GM12878 (cell line): ENCODE measurements around the gene RNF169. TPM values are rescaled to one million over a fixed set of nuclear protein-coding genes. Genes with fewer than 3 reads are reported as not detected.

Source experiments
- ATAC-seq: fragments of 200-7000 bp; cut with Tn5 transposase; 3 replicates; pipeline ENCODE4 v1.9.1; 2020; ENCODE audit warnings: mild to moderate bottlenecking, moderate library complexity
- BruUV-seq: library from RNA; stranded (reverse); fragments of 400-500 nt; replicated peaks from 2 replicates; lab custom pipeline; 2021; lab: Mats Ljungman, UMichigan
- CTCF ChIA-PET: fragments of 300-600 bp; sonication (Branson Sonifier 250); formaldehyde crosslinking; extraction: SDS; loops from one replicate; lab custom pipeline; 2021; ENCODE audit warnings: inconsistent platforms; lab: Yijun Ruan, JAX
- POLR2A ChIA-PET: fragments of 350-600 bp; formaldehyde crosslinking; extraction: SDS; loops from one replicate; lab custom pipeline; 2021; ENCODE audit warnings: inconsistent platforms; lab: Charles Lee
- RAD21 ChIA-PET: fragments of 300-600 bp; sonication (Branson Sonifier 250); formaldehyde crosslinking; loops from one replicate; lab custom pipeline; 2023; ENCODE audit warnings: antibody characterized with exemption; ENCODE audit not compliant: unreplicated experiment; lab: Charles Lee
- SMC1A ChIA-PET: fragments of 300-600 bp; sonication (Branson Sonifier 250); formaldehyde crosslinking; loops from one replicate; lab custom pipeline; 2023; ENCODE audit not compliant: unreplicated experiment, uncharacterized antibody; lab: Charles Lee
- DNase-seq: peaks from one replicate; pipeline ENCODE4 v3.0.0-alpha.2; 2011; ENCODE audit warnings: low read depth, low spot score
- FAIRE-seq: peaks from 3 replicates; lab custom pipeline; 2011; peaks lifted over from hg19 to GRCh38; lab: Jason Lieb, UNC
- H2AFZ ChIP-seq: 2 replicates; pipeline ENCODE4 v1.6.0; 2011; ENCODE audit warnings: low read depth, low read length, control low read depth; ENCODE audit not compliant: control insufficient read depth
- H3K27ac ChIP-seq: 2 replicates; pipeline ENCODE4 v1.5.1; 2011; ENCODE audit warnings: control low read depth; ENCODE audit not compliant: control insufficient read depth, insufficient read depth
- H3K27me3 ChIP-seq, 2 experiments: replicated peaks in 1 of 2; 2 replicates each; pipeline versions ENCODE4 v1.6.0 to v1.6.1; 2011; ENCODE audit warnings: low read length in 1 of 2; ENCODE audit not compliant: control insufficient read depth in 2 of 2, insufficient read depth in 2 of 2
- H3K36me3 ChIP-seq, 2 experiments: 2 replicates each; pipeline ENCODE4 v1.5.1; 2011; ENCODE audit warnings: low read length in 1 of 2; ENCODE audit not compliant: control insufficient read depth in 2 of 2, insufficient read depth in 2 of 2
- H3K4me1 ChIP-seq: 2 replicates; pipeline ENCODE4 v1.6.1; 2011; ENCODE audit warnings: mild to moderate bottlenecking, low read length, moderate library complexity, mixed read lengths; ENCODE audit not compliant: control insufficient read depth, insufficient read depth
- H3K4me2 ChIP-seq: 2 replicates; pipeline ENCODE4 v1.6.0; 2011; ENCODE audit warnings: control low read depth; ENCODE audit not compliant: control insufficient read depth, insufficient read depth
- H3K4me3 ChIP-seq: fragments of 200-600 bp; sonication (generic); 2 replicates; pipeline ENCODE4 v1.5.1; 2016
- H3K79me2 ChIP-seq: 2 replicates; pipeline ENCODE4 v1.6.0; 2011; ENCODE audit warnings: low read length; ENCODE audit not compliant: control insufficient read depth, insufficient read depth
- H3K9ac ChIP-seq: 2 replicates; pipeline ENCODE4 v1.8.0; 2011; ENCODE audit warnings: low read length, control low read depth, mixed read lengths; ENCODE audit not compliant: control insufficient read depth, insufficient read depth
- H3K9me3 ChIP-seq: replicated peaks from 3 replicates; pipeline ENCODE4 v1.5.1; 2011; ENCODE audit warnings: mild to moderate bottlenecking, low read length; ENCODE audit not compliant: control insufficient read depth, insufficient read depth
- H4K20me1 ChIP-seq: 2 replicates; pipeline ENCODE4 v1.6.0; 2011; ENCODE audit not compliant: control insufficient read depth, insufficient read depth
- HDGF ChIP-seq: fragments of 450-650 bp; IDR thresholded peaks from 2 replicates; pipeline ENCODE4 v1.6.1; 2016; ENCODE audit warnings: antibody characterized with exemption
- IRF5 ChIP-seq: fragments of 450-650 bp; IDR thresholded peaks from 2 replicates; pipeline ENCODE4 v1.6.1; 2017; ENCODE audit warnings: borderline replicate concordance
- NBN ChIP-seq: fragments of 450-650 bp; IDR thresholded peaks from 2 replicates; pipeline ENCODE4 v1.6.1; 2016
- NFIC ChIP-seq: IDR thresholded peaks from 2 replicates; pipeline ENCODE4 v1.6.1; 2012; ENCODE audit warnings: low read depth, mild to moderate bottlenecking, inconsistent platforms, low read length, moderate library complexity
- PML ChIP-seq: IDR thresholded peaks from 2 replicates; pipeline ENCODE4 v1.6.1; 2012; ENCODE audit warnings: low read length, inconsistent platforms
- SKIL ChIP-seq: fragments of 450-650 bp; IDR thresholded peaks from 2 replicates; pipeline ENCODE4 v1.6.1; 2017; ENCODE audit warnings: mild to moderate bottlenecking, low read depth, inconsistent platforms; ENCODE audit not compliant: poor library complexity, severe bottlenecking
- STAT1 ChIP-seq: fragments of 450-650 bp; conservative IDR thresholded peaks from 2 replicates; pipeline ENCODE4 v1.6.1; 2014; ENCODE audit warnings: antibody characterized with exemption, mild to moderate bottlenecking
- USF2 ChIP-seq: IDR thresholded peaks from 2 replicates; pipeline ENCODE4 v1.6.1; 2011; ENCODE audit warnings: low read depth, low read length, improper control_type of control experiment, borderline replicate concordance
- ZNF274 ChIP-seq: IDR thresholded peaks from one replicate; pipeline ENCODE4 v1.8.0; 2011; ENCODE audit not compliant: insufficient read length, insufficient read depth
- WGBS: methylation state at CpG from one replicate; pipeline ENCODE4 v1.1.6; 2016; ENCODE audit warnings: low lambda C conversion rate; ENCODE audit not compliant: insufficient replicate concordance, insufficient coverage; ENCODE audit errors: missing lambda C conversion rate; 5-methylcytosine and 5-hydroxymethylcytosine counted together
- in situ Hi-C: fragments of 300-500 bp; cut with MboI; formaldehyde crosslinking; loops from 9 replicates; pipeline ENCODE4 v1.14.3; 2018; ENCODE audit warnings: mixed read lengths
- intact Hi-C: fragments of 100-400 bp; cut with micrococcal nuclease; formaldehyde crosslinking; loops from one replicate; pipeline ENCODE4 v1.14.2; 2022; ENCODE audit not compliant: unreplicated experiment
- polyA plus RNA-seq, 11 experiments: library from polyadenylated mRNA; depleted of rRNA in 4 of 11; unstranded in 6 of 11; stranded (reverse) in 5 of 11; fragments of >200 nt; fragmentation: Nextera tagmentation in 4 of 11; fragmentation: Illumina TruSeq in 1 of 11; extraction: Ambion mirVana in 4 of 11; extraction: Trizol in 1 of 11; gene quantifications; 1 replicate in 1 of 11; 2 replicates in 10 of 11; pipeline versions ENCODE4 v1.2.1 to v1.2.3, GENCODE V29; 2011 to 2016; ENCODE audit warnings: inconsistent platforms in 2 of 11, missing spikeins in 2 of 11, low read depth in 1 of 11
- total RNA-seq, 4 experiments: library from RNA; depleted of rRNA in 3 of 4; stranded (reverse); fragments of >200 nt in 3 of 4; fragmentation: Illumina TruSeq in 1 of 4; extraction: Trizol in 1 of 4; gene quantifications; 2 replicates each; pipeline versions ENCODE4 v1.2.1 to v1.2.3, GENCODE V29; 2013 to 2021
- TF ChIP-seq, protein P1 (sequence below), 3 experiments: IDR thresholded peaks in 2 of 3; conservative IDR thresholded peaks in 1 of 3; 2 replicates each; pipeline ENCODE4 v1.5.1; 2011; ENCODE audit warnings: low read depth in 3 of 3, low read length in 3 of 3, mild to moderate bottlenecking in 3 of 3, control low read depth in 2 of 3, moderate library complexity in 2 of 3, inconsistent platforms in 1 of 3, mixed read lengths in 1 of 3; ENCODE audit not compliant: control insufficient read depth in 2 of 3, insufficient read depth in 1 of 3; ENCODE audit errors: extremely low read depth in 1 of 3
- TF ChIP-seq, protein P2 (sequence below): fragments of 450-650 bp; IDR thresholded peaks from 2 replicates; pipeline ENCODE4 v1.6.1; 2016; ENCODE audit warnings: mild to moderate bottlenecking

The RNF169 gene
- total and polyA plus RNA-seq, 10 of the 15 experiments (the other 5 are each of a cell fraction or from before 2014, with no cell fraction given), result 0.32 to 13.2 (median 6.4) TPM

- TF ChIP-seq NBN (0 out of 2 replicates have a peak, but pooled peaks have one; percentile 16), HDGF (peak; percentile 57; the same call in 1 of the 2 replicates), NFIC (0 out of 2 replicates have a peak, but pooled peaks have one; percentile 17)
- TF ChIP-seq, all 136 proteins: peak for 22; not testable (repeated sequence) for 114
These were observed 19.6 kb downstream of the RNF169 start (continued) for GRCh38 chr11:74768172-74768651.

- intact Hi-C loops (loop anchor here (2.0 to 5.0 kb wide), 2 partner anchors 14 to 48 kb away; no protein-coding TSS in a partner anchor), in situ Hi-C loops (no loop called here)
- ChIA-PET SMC1A (interaction anchor here (1.1 to 1.5 kb wide), 4 partner anchors 14 to 21 kb away, joined by 3 to 4 read pairs (median 3); no protein-coding TSS in a partner anchor), CTCF (interaction anchor here (1.0 to 1.3 kb wide), 4 partner anchors 19 to 40 kb away, joined by 3 read pairs; no protein-coding TSS in a partner anchor), POLR2A (interaction anchor here (1.9 to 2.0 kb wide), 2 partner anchors 15 to 19 kb away, joined by 8 to 9 read pairs; no protein-coding TSS in a partner anchor), RAD21 (interaction anchor here (1.2 to 1.3 kb wide), 2 partner anchors 9 to 51 kb away, joined by 3 read pairs; no protein-coding TSS in a partner anchor)
- no peak for DNase-seq
- BruUV-seq, result no TSS peak
- Histone ChIP-seq H3K4me2 (peak overlapping the region; percentile 10; the same call in 1 of the 2 replicates), H3K4me1 (peaks cover 39% of the 10 kb centered on the region), H4K20me1 (no peaks in the 10 kb centered on the region), H3K9me3 (peaks cover under 1% of the 10 kb centered on the region; the same call in 1 of the 3 replicates), H3K36me3 (no peaks in the 10 kb centered on the region), H3K27ac (peak overlapping the region; percentile 34), H3K79me2 (peaks cover 22% of the 10 kb centered on the region), H3K27me3 (no peaks in the 10 kb centered on the region), H3K4me3 (no peak overlapping the region), H3K9ac (no peak overlapping the region), H2AFZ (no peak overlapping the region)
- 45% methylated on average over 2 of the region's 2 CpGs for WGBS
- peak; percentile 18 for FAIRE-seq
- ATAC-seq, result peak; percentile 53
- TF ChIP-seq ZNF274 (no peak), STAT1 (no peak), PML (no peak), IRF5 (no peak), SKIL (no peak), USF2 (no peak)
- TF ChIP-seq, protein P1, sequence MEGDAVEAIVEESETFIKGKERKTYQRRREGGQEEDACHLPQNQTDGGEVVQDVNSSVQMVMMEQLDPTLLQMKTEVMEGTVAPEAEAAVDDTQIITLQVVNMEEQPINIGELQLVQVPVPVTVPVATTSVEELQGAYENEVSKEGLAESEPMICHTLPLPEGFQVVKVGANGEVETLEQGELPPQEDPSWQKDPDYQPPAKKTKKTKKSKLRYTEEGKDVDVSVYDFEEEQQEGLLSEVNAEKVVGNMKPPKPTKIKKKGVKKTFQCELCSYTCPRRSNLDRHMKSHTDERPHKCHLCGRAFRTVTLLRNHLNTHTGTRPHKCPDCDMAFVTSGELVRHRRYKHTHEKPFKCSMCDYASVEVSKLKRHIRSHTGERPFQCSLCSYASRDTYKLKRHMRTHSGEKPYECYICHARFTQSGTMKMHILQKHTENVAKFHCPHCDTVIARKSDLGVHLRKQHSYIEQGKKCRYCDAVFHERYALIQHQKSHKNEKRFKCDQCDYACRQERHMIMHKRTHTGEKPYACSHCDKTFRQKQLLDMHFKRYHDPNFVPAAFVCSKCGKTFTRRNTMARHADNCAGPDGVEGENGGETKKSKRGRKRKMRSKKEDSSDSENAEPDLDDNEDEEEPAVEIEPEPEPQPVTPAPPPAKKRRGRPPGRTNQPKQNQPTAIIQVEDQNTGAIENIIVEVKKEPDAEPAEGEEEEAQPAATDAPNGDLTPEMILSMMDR (IDR thresholded peaks at IDR 0.05 in 2 of 3, conservative IDR thresholded peaks at IDR 0.05 in 1 of 3; ENCODE audit: control insufficient read depth in 2 of 3, extremely low read depth in 1 of 3, insufficient read depth in 1 of 3, low read depth in 3 of 3, low read length in 3 of 3), result no peak
- TF ChIP-seq, protein P2, sequence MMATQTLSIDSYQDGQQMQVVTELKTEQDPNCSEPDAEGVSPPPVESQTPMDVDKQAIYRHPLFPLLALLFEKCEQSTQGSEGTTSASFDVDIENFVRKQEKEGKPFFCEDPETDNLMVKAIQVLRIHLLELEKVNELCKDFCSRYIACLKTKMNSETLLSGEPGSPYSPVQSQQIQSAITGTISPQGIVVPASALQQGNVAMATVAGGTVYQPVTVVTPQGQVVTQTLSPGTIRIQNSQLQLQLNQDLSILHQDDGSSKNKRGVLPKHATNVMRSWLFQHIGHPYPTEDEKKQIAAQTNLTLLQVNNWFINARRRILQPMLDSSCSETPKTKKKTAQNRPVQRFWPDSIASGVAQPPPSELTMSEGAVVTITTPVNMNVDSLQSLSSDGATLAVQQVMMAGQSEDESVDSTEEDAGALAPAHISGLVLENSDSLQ, result 0 out of 2 replicates have a peak, but pooled peaks have one; percentile 20
These were observed 20.5 kb downstream of the RNF169 start for GRCh38 chr11:74769055-74769707.
